Activated CD8-positive, alpha-beta memory T cell treated with anti-CD3 and anti-CD28 coated beads for 48 hours (primary cell): Measurements from ENCODE around the gene KIF23.

Experiments
- DNase-seq, 3 experiments: peaks; one replicate each; pipeline ENCODE4 v3.0.0-alpha.2; 2020; ENCODE audit warnings: low read depth in 2 of 3, low spot score in 2 of 3

KIF23 gene

DNA sequence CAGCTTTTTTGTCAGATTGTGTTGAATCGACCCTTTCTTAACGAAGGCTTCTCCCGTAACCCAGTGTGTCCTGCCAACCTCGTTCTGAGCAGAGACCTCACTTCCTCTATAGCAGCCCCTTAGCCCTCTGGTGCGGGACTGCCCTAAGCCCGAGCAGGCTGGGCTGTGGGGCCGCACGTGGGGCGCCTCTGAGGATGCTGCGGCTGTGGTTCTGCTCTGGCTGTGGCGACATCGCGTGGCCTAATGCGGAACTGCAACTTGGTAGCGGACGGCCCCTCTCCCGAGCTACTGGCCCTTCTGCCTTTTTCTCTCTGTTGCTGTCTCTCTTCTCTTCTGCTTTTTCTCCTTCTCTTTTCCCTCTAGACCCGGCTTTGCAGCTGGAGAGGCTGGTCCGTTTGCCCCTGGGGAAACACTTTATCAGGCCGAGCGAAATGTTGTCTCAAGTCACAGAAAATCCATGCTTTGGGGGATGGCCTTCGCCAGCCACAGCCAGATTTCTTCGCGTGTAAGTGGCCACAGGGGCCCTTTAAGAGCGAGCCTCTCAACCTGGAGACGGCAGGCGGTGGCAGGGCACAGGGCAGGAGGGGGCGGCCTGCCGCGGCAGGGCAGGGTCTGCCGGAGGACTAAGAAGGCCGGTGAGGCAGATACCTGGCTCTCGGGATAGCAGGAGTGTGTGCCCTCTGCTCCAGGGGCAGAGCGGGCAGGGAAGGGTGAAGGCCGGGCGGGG is 19.4 kb upstream of the KIF23 start:
- peak; percentile 64 to 96 (median 92) for DNase-seq

DNA sequence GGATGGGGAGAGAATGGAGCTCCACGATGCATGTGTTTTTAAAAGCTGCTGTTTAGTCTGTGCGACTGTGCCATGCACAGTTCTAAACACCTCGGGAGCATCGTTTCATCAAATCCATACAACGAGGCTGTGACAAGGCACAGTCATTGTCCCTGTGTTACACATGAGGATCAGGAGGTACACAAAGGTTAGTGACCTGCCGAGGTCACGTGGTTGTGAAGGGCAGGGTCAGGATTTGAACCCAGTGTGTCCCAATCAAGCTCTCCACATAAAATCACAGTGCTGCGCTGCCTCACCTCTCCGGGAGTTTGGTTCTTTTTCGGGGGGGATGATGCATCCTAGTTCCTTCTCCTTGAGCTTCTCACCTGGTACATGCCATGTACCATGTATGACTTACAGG is 18.7 kb upstream of the KIF23 start:
- no peak for DNase-seq

DNA sequence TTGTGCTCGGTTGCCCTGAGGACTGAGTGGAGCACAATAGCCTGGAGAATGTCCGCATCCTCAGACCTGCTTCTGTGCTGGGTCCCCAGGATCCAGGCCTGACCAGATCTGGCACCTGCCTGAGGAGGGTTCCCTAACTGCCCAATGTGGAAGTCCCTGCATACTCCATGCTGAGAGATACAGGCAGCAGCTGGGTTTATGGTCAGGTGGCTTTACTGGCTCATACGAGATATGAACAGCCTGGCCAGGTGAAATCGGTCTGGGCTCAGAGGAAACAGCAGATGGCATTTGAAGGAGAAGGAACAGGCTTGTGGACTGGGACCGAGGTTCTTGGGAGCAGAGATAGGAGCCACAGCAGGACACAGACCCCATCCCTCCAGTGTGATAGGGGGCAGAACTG is 18.2 kb upstream of the KIF23 start:
- DNase-seq, result no peak

DNA sequence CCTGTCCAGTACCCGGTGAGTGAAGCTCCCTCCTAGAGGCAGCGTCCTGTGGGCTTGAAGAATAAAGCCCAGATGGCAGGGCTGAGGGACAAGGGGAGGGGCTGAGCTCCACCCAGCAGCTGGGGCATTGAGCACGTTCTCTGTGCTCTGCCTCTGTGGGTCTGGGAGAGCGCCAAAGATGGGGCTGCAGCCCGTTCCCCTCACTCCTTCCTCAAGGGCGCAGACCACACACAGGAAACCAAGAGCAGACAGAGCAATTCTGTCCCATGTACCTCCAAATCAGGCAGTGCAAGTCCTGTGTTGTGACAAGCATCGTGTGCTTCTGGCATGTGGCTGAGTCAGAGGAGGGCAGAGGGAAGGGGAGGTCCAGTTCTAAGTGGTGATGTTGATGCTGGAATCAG is 15.7 kb upstream of the KIF23 start:
- DNase-seq, result no peak

DNA sequence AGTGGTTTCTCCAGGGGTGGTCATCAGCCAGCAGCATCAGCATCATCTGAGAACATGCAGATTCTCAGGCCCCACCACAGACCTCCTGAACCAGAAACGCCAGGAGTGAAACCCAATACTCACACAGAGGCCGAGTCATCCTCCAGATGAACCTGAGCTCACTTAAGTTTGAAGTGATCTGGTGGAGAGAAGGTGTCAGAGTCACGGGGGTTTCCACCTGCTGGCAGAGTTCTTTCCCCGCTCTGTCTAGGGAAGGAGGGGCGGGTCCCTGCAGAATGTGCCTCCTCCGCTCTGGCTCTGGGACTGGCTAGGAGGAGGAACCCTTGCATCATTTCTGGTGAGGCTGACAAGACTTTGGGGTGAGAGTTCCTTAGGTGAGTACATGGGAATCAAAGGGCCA is 13.3 kb upstream of the KIF23 start:
- DNase-seq, result peak in 1 of 3 experiments; percentile 9

DNA sequence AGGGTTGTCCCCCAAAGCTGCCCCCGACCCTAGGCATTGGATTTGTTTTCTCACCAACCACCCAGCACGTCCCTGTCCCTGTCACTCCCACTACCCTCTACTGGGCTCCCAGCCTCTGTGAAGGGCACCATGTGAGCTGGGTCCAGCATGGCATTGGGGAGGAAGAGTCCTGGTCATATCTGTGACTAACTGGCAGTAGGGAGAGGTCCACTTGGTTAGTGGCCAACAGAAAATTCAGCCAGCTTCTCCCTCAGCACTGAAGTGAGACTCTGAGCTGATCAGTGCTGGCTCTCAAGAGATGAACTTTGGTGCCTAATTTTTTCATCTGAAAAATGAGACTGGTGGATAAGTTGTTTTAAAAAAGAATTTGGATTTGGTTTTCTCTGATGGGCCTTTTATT is 11.3 kb upstream of the KIF23 start:
- DNase-seq, result no peak

DNA sequence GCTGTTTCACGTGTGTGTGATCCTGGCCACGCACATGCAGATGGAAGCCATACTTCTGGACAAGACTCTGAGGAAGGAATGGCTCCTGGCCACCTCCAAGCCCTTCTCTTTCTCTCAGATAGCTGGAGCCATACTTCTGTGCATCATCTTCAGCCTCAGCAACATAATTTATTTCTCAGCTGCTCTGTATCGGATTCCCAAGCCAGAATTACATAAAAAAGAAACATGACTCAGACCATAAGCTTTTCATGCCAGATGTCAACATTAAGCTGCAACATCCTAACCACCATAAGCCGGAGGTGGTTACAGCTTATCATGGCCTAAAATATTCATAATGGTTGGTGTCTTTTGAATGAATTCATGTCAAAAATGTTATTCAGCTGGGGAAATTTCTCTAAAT is 10.6 kb upstream of the KIF23 start:
- no peak for DNase-seq

DNA sequence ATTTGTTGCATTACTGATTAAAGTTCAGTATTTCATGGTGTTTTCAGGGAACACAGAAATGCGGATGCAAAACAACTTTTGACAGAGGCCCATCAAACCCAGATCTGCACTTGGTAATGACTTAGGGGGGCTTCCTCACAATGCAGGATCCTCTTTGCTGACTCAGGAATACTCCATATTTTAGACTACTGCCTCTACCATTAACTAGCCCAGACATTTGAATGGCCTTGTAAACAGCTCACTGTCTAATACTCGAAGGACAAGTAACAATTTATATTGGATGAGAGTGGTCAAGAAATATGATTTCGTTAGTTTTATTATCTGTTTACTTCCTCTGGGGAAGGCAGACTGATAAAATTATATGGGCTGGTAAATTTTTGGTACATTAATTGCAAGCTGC is 9.0 kb upstream of the KIF23 start:
- no peak for DNase-seq

DNA sequence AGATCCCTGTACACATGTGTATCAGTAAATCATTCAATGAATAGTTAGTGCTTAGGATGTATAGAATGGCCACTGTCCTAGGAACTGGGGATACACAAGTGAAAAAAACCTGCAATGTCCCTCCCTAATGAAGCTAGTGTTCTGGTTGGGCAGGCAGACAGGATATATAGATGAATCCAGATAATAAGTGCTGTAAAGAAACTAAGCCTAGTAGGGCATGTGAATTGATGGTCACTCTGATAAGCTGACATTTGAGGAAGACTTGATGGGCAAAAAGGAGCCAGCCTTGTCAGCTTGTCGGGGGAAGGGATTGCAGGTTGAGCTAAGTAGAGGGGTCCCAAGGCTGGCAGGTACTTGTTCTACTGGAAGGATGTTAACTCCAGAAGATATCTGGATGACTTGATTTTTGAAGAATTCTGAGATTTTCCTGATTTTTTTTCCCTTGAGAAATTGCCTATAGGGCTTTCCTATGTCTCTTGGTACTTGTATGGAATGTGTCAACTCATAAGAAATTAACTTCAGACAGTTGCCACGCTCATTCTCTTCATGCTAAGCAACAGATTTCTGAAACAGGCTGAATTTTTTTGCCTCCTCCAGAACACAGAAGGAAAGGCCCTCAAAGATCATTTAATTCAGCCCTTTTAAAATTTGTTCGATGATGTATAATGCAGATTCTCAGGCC is 6.3 kb upstream of the KIF23 start:
- DNase-seq, result no peak

DNA sequence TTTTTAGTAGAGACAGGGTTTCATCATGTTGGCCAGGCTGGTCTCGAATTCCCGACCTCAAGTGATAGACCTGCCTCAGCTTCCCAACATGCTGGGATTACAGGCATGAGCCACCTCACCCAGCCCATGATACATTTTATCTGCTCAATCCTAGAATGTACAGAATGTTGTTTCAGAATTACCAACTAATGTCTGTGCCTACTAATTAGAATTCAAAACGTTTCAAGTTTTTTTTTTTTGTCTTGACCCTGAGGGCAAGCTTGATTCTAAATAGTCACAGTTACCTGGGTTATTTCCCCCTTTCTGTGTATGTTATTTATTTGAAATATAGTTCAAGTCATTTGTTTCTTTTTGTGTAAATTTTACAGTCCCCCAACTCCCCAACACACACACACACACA is 5.3 kb upstream of the KIF23 start:
- no peak for DNase-seq

DNA sequence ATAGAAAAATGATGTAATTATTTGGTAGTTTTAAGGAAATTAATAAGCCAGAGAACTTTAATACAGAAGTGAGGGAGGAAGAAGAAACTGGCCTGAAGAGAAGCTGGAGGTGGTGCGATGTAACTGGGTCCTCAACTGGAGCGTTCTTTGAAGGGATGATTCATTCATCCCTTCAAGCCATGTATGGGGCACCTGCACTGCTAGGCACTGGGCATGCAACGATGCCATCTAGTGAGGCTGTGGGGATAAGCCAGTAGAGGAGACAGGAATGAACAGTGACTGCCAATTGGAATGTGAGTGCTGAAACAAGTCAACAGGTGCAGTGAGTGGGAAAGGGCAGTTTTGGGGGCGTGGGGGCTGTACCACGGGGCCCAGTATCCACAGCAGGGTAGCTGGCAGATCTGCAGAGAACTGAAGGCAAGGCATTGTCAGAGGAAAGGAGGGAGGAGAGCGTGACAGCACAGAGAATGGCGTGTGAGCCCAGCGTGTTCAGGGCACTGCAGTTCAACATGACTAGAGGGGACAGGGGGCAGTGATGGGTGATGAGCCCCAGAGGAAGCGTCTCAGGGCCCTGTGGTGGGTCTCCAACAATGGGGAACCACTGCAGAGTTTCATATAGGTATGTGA is 3.8 kb upstream of the KIF23 start:
- no peak for DNase-seq

DNA sequence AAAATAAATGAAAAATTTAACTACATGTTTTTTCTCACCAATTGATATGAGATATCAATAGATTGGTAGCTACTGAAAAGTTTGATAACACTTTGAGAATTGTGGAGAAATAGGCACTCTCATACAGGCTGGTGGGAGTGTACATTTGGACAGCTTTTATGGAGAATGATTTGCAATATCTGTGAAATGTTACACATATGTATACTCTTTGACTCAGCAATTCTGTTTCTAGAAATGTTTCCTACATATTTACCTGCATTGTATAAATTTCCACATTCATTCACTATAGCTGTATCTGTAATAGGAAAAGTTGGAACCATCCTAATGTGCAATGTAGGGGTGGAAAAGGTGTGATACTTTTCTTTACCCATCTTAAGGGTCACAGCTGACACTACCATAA is 1.9 kb upstream of the KIF23 start:
- DNase-seq, result no peak

DNA sequence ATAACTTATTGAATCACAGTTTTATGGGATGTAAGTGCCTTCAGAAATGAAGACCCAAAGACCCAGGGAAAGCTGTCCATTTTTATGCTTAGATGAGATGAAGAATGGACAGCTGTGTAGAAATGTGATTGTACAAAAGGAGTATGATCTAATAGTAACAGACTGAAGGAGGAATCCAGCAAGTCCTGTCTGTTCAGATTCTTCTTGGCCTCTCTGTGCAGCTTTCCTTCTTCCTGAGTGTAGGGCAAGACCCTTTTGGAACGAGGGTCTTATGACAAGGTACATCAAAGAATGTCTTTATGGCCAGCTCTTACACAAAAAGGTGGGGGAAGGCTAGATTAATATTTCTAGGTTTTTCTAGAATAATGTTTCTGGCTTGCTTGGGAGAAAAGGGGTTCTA is 1.4 kb upstream of the KIF23 start:
- DNase-seq, result no peak

DNA sequence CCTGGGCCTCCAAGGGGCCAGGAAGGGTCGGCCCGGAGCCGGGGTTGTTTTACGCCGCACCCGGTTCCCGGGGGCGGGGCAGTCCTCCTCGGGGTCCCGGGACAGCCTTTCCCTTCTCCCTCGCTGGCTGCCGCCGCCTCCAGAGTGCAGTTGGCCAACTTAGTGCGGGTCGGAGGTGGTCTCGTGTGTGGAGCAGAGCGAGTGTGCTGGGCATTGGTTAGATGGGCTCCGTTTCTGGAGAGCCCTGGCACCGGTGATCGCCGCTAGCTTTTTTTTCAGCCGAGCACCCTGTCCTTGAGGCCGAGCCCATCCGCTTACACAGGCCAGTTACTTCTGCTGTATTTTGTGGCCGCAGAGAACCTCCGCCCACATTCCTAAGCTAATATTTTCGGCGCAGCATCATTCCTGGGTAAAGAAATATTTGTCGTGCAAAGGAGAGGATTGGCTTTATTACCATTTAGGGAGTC is 585 bp downstream of the KIF23 start:
- no peak for DNase-seq

DNA sequence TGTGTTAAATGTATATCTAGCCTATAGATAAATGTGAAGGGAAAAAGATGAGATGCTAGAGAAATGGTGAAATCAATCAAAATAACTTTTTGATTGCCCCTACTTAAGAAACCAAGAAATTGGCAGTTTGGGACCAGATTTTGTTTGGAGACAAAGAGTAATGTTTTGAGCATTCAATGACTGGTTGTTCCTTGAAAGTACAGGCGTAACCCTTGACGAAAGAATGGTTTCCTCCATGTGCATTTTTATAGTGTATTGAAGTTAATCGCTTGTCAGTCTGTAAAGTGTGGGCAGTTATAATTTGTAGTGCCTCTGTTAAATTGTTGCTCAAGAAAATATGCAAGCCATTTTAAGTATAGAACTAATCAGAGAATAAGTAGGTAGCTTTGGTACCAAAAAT is 1.2 kb downstream of the KIF23 start:
- DNase-seq, result no peak

DNA sequence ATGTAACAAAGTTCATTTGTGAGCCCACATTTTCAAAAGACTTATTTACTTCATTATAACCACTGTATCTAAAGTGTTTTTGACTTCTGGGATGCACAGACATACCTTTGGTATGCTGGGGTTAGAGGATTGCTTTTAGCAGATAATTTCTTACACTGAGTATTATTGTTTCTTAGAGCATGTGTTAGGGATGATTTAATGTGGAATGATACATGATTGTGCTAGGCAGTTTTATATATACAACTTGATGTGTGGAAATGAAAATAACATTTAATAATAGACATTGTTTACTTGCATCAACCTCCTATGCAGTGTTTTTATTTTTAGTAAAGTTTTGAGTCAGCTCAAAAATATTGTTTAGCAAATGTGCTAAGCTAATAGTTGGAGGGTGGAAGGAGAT is 3.4 kb downstream of the KIF23 start:
- no peak for DNase-seq

DNA sequence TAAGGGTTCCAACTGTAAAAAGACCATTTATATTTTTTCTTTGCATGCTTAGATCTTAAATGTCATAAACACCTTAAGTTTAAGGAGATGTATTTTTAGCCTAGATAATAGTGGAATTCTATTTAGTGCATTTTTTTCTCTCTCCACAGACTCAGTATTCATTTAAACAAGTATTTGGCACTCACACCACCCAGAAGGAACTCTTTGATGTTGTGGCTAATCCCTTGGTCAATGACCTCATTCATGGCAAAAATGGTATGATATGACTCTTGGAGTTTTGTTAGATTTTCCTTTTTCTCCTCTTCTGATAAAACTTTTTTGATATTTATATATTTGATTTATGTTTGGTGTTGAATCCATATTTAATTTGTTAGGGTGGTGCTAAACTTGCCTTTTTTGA is 7.3 kb downstream of the KIF23 start:
- no peak for DNase-seq

DNA sequence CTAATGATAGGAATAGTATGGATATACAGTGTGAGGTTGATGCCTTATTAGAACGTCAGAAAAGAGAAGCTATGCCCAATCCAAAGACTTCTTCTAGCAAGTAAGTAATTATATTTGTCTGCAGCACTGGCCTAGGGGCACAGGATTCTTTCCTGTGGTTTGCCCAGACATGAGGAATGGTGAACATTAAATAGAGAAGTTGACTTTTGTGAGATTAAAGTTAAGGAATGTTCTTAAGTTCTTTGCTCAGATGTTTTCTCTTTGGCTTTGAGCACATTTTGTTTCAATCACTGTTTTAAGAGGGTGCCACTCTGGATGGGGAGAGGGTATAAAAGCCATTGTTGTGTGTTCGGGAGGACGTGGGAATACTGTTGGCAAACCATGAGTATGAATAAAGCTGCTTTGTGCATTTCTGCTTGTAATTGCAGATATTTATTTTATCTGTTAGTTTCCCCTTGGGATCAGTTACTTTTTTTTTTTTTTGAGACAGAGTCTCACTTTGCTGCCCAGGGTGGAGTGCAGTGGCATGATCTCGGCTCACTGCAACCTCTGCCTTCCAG is 8.3 kb downstream of the KIF23 start:
- DNase-seq, result no peak

DNA sequence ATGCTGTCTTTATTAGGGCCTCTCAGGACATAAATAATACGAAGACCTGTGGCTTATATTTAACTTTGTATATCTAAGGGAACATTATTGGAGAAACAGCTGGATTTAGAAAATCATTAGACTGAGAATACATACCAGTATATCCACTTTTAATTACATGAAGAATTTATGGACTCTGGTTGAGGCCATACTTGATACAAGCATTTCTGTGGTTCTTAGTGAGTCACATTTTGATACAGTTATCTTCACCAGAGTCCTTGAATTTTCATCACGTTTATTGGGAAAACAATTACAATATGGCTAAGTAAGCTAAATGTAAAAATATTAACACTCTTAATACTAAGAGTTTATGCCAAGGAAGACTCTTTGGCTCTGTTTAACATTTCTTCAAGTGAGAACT is 9.9 kb downstream of the KIF23 start:
- no peak for DNase-seq

DNA sequence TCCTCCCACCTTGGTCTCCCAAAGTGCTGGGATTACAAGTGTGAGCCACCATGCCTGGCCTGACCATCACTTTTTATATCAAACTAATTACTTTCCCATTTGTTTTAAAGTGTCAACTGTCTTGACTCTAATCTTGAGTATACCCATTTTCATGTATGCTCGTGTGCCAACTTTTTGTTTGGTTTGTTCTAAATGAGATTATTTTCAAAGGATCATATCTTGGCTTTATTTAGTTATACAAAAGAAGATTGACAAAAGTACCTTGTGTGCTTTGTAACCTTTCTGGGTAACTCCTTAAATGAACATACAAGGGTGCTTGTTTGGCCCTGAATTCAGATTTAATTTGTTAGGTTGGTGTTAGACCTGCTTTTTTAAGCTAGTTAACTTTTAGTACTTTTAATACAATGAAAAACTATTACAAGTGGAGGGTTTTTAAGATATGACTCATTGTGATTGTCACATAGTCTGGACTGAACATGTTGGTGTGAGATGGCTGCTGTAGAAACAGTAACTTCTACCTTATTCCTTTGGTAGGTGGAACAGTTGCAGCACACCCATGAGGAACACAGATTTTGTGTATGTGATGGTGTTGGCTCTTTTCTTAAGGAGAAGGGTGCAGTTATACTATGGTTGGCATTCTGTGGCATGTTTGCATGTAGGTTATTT is 10.7 kb downstream of the KIF23 start:
- no peak for DNase-seq

DNA sequence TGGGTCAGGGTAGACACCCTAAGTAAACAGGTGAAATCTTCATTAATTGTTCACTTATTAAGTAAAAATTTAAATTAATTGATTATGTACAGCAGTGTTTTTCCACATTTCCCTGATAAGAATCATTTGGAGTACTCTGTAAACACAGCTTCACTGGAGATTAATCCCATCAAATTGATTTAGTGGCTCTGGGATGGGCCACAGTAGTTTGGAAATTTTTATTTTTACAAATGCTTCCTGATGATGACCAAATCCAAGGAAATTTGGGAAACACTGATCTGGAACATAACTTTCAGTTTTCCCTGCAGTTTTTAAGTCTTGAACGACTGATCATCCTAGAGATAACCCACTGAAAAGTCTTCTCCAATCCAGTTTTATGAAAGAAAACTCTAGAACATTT is 19.7 kb downstream of the KIF23 start:
- DNase-seq, result no peak

DNA sequence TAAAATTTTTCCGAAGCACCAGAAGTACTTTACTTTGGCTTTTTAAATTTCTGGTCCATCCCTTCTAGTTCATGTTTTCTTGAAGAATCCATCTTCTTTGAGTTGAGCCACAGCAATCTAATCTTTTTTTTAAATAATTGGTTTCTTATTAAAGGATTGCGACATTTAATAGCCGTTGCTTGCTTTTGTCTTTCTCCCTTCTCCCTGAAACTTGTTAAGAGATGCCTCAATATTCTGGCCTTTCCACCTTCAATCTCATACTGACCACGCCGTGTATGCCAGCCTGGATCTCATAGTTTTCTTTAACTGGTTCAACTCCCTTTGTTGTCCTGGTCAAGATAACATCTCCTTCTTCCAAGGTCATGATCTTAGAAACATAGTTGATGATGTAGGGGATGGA is 20.1 kb downstream of the KIF23 start:
- DNase-seq, result no peak
